ENCODE results near the gene ADAMTS12. TPM values are rescaled to one million over a fixed set of nuclear protein-coding genes. Genes with fewer than 3 reads are reported as not detected.

The ADAMTS12 gene
- polyA plus RNA-seq, 1 donor from 2014 or later, result 0.07 TPM

- Histone ChIP-seq H2AFZ (ENCODE audit: low read depth, low read length) (no peak overlapping the region), H3K27me3 (ENCODE audit: insufficient read depth, low read depth, low read length) (no peaks in the 10 kb centered on the region), H3F3A (ENCODE audit: insufficient read depth, low read length, poor library complexity, severe bottlenecking) (no peaks in the 10 kb centered on the region), H3K9me2 (ENCODE audit: insufficient read depth, low read length) (no peaks in the 10 kb centered on the region), H3K9ac (ENCODE audit: low read length) (no peak overlapping the region), H4K20me1 (ENCODE audit: insufficient read depth) (no peaks in the 10 kb centered on the region), H3K79me2 (replicated peaks; ENCODE audit: insufficient read depth, low read length) (no peaks in the 10 kb centered on the region), H3K9me3 (ENCODE audit: low read length) (no peaks in the 10 kb centered on the region), H3K36me3 (ENCODE audit: insufficient read depth, low read length) (no peaks in the 10 kb centered on the region), H3K4me2 (ENCODE audit: low read length) (no peak overlapping the region), H3K4me3 (ENCODE audit: low read length) (no peak overlapping the region), H3K27ac (ENCODE audit: low read length) (no peak overlapping the region)
- TF ChIP-seq CTCF (IDR thresholded peaks at IDR 0.05; ENCODE audit: poor library complexity, severe bottlenecking) (no peak), SMC3 (conservative IDR thresholded peaks at IDR 0.05; ENCODE audit: poor library complexity) (no peak), MXI1 (conservative IDR thresholded peaks at IDR 0.05; ENCODE audit: poor library complexity, severe bottlenecking) (no peak), EP300 (conservative IDR thresholded peaks at IDR 0.05; ENCODE audit: poor library complexity, severe bottlenecking) (no peak), POLR2AphosphoS5 (IDR thresholded peaks at IDR 0.05) (no peak)
- TF ChIP-seq, protein P1, sequence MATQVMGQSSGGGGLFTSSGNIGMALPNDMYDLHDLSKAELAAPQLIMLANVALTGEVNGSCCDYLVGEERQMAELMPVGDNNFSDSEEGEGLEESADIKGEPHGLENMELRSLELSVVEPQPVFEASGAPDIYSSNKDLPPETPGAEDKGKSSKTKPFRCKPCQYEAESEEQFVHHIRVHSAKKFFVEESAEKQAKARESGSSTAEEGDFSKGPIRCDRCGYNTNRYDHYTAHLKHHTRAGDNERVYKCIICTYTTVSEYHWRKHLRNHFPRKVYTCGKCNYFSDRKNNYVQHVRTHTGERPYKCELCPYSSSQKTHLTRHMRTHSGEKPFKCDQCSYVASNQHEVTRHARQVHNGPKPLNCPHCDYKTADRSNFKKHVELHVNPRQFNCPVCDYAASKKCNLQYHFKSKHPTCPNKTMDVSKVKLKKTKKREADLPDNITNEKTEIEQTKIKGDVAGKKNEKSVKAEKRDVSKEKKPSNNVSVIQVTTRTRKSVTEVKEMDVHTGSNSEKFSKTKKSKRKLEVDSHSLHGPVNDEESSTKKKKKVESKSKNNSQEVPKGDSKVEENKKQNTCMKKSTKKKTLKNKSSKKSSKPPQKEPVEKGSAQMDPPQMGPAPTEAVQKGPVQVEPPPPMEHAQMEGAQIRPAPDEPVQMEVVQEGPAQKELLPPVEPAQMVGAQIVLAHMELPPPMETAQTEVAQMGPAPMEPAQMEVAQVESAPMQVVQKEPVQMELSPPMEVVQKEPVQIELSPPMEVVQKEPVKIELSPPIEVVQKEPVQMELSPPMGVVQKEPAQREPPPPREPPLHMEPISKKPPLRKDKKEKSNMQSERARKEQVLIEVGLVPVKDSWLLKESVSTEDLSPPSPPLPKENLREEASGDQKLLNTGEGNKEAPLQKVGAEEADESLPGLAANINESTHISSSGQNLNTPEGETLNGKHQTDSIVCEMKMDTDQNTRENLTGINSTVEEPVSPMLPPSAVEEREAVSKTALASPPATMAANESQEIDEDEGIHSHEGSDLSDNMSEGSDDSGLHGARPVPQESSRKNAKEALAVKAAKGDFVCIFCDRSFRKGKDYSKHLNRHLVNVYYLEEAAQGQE (IDR thresholded peaks at IDR 0.05; ENCODE audit: borderline replicate concordance), result no peak
Observed at GRCh38 chr5:33635582-33635981, 256.2 kb downstream of the ADAMTS12 start.

GRCh38 chr5:33633699-33634098 lies 258.1 kb downstream of the ADAMTS12 start:
- H3K36me3 ChIP-seq (ENCODE audit: insufficient read depth, low read length), result no peaks in the 10 kb centered on the region
- no peak overlapping the region for H3K27ac ChIP-seq (ENCODE audit: low read length)
- no peaks in the 10 kb centered on the region for H3K79me2 ChIP-seq (replicated peaks; ENCODE audit: insufficient read depth, low read length)
- no peaks in the 10 kb centered on the region for H3K9me3 ChIP-seq (ENCODE audit: low read length)
- H3K27me3 ChIP-seq (ENCODE audit: insufficient read depth, low read depth, low read length), result no peaks in the 10 kb centered on the region
- H3K4me2 ChIP-seq (ENCODE audit: low read length), result no peak overlapping the region
- no peaks in the 10 kb centered on the region for H3K9me2 ChIP-seq (ENCODE audit: insufficient read depth, low read length)
- no peak overlapping the region for H3K9ac ChIP-seq (ENCODE audit: low read length)
- H3K4me3 ChIP-seq (ENCODE audit: low read length), result no peak overlapping the region
- H2AFZ ChIP-seq (ENCODE audit: low read depth, low read length), result no peak overlapping the region
- H4K20me1 ChIP-seq (ENCODE audit: insufficient read depth), result no peaks in the 10 kb centered on the region
- H3F3A ChIP-seq (ENCODE audit: insufficient read depth, low read length, poor library complexity, severe bottlenecking), result no peaks in the 10 kb centered on the region
- TF ChIP-seq EZH2 (IDR thresholded peaks at IDR 0.05; ENCODE audit: borderline replicate concordance, insufficient read depth, low read length, poor library complexity, severe bottlenecking) (no peak), TAF1 (IDR thresholded peaks at IDR 0.05; ENCODE audit: low read depth) (no peak), EP300 (conservative IDR thresholded peaks at IDR 0.05; ENCODE audit: poor library complexity, severe bottlenecking) (no peak), POLR2AphosphoS5 (IDR thresholded peaks at IDR 0.05) (no peak), CTCF (IDR thresholded peaks at IDR 0.05; ENCODE audit: poor library complexity, severe bottlenecking) (no peak), RAD21 (conservative IDR thresholded peaks at IDR 0.05) (no peak), MXI1 (conservative IDR thresholded peaks at IDR 0.05; ENCODE audit: poor library complexity, severe bottlenecking) (no peak), SMC3 (conservative IDR thresholded peaks at IDR 0.05; ENCODE audit: poor library complexity) (no peak)
- TF ChIP-seq, protein P1 (IDR thresholded peaks at IDR 0.05; ENCODE audit: borderline replicate concordance), result no peak

Data from neural cell (in vitro differentiated cells).